HFF-Myc (cell line): ENCODE measurements around the gene IFITM1.

Experiments
- DNase-seq: peaks from one replicate; pipeline ENCODE4 v3.0.0-alpha.2; 2011; ENCODE audit warnings: low read depth; ENCODE audit errors: extremely low read depth
- H3K4me3 ChIP-seq: replicated peaks from 2 replicates; pipeline ENCODE4 v1.5.1; 2011; ENCODE audit warnings: low read depth, mild to moderate bottlenecking, control low read depth, low read length
- TF ChIP-seq, protein P1 (sequence below): IDR thresholded peaks from 2 replicates; pipeline ENCODE4 v1.5.1; 2012; ENCODE audit warnings: mild to moderate bottlenecking, low read depth, low read length, control low read depth; ENCODE audit errors: missing control alignments

The IFITM1 gene

DNA sequence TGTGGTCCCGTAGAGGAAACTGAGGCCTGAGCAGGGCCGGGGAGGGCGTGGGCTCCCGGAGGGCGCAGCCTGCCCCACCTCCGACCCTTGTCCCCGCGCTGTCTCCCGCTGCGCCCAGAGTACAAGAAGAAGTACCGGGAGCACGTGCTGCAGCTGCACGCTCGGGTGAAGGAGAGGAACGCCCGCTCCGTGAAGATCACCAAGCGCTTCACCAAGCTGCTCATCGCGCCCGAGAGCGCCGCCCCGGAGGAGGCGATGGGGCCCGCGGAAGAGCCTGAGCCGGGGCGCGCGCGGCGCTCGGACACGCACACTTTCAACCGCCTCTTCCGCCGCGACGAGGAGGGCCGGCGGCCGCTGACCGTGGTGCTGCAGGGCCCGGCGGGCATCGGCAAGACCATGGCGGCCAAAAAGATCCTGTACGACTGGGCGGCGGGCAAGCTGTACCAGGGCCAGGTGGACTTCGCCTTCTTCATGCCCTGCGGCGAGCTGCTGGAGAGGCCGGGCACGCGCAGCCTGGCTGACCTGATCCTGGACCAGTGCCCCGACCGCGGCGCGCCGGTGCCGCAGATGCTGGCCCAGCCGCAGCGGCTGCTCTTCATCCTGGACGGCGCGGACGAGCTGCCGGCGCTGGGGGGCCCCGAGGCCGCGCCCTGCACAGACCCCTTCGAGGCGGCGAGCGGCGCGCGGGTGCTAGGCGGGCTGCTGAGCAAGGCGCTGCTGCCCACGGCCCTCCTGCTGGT is 33.7 kb upstream of the IFITM1 start:
- no peak overlapping the region for H3K4me3 ChIP-seq
- TF ChIP-seq, protein P1, sequence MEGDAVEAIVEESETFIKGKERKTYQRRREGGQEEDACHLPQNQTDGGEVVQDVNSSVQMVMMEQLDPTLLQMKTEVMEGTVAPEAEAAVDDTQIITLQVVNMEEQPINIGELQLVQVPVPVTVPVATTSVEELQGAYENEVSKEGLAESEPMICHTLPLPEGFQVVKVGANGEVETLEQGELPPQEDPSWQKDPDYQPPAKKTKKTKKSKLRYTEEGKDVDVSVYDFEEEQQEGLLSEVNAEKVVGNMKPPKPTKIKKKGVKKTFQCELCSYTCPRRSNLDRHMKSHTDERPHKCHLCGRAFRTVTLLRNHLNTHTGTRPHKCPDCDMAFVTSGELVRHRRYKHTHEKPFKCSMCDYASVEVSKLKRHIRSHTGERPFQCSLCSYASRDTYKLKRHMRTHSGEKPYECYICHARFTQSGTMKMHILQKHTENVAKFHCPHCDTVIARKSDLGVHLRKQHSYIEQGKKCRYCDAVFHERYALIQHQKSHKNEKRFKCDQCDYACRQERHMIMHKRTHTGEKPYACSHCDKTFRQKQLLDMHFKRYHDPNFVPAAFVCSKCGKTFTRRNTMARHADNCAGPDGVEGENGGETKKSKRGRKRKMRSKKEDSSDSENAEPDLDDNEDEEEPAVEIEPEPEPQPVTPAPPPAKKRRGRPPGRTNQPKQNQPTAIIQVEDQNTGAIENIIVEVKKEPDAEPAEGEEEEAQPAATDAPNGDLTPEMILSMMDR = no peak
- no peak for DNase-seq

GRCh38 chr11:280706-281485 is 32.9 kb upstream of the IFITM1 start:
- H3K4me3 ChIP-seq = no peak overlapping the region

DNA sequence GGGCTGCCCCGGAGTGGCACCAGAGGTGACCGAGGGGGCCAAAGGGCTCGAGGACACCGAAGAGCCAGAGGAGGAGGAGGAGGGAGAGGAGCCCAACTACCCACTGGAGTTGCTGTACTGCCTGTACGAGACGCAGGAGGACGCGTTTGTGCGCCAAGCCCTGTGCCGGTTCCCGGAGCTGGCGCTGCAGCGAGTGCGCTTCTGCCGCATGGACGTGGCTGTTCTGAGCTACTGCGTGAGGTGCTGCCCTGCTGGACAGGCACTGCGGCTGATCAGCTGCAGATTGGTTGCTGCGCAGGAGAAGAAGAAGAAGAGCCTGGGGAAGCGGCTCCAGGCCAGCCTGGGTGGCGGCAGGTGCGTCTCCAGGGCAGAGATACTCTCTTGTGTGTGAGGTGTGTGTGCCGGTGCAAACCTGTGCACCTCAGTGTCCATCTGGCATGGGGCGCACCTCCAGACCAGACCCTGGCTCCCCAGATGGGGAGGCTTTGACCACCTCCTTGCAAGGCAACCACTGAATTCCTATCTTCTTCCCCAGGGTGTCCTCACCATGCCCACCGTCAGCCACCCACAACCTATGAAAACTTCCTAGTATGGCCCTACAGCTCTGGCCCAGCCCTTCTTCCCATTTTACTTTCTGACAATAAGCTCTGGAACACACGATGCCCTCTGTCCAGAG is 32.2 kb upstream of the IFITM1 start:
- TF ChIP-seq, protein P1 = no peak
- H3K4me3 ChIP-seq = no peak overlapping the region
- no peak for DNase-seq

More at GRCh38 chr11:280706-281485, 32.9 kb upstream of the IFITM1 start:
- DNase-seq = no peak
- TF ChIP-seq, protein P1 = no peak

- DNase-seq = no peak
- TF ChIP-seq, protein P1 = no peak
- H3K4me3 ChIP-seq = no peak overlapping the region
These were observed 31.7 kb upstream of the IFITM1 start for GRCh38 chr11:282171-282570.

GRCh38 chr11:282630-283360 is 31.0 kb upstream of the IFITM1 start:
- no peak overlapping the region for H3K4me3 ChIP-seq
- TF ChIP-seq, protein P1 = no peak
- no peak for DNase-seq

GRCh38 chr11:283405-284104 is 30.3 kb upstream of the IFITM1 start:
- DNase-seq = no peak
- TF ChIP-seq, protein P1 = no peak
- no peak overlapping the region for H3K4me3 ChIP-seq
